ENCODE results near the gene GSTM1.
"Not testable (repeated sequence)": the region's sequence is repeated elsewhere in the genome, so short reads cannot be mapped to it uniquely, and the experiment has no call there.

DNA sequence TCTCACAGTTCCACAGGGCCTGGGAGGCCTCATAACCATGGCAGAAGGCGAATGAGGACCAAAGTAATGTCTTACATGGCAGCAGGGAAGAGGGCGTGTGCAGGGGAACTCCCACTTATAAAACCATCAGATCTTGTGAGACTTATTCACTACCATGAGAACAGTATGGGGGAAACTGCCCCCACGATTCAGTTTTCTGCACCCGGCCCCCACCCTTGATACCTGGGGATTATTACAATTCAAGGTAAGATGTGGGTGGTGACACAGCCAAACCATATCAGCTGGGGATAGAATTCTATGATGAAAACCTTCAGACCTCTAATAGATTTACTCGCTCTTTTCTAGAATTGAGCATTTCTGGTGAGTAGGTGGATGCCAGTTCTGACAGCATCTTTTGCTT lies 6.8 kb downstream of the GSTM1 start:
- TF ChIP-seq, protein P1, sequence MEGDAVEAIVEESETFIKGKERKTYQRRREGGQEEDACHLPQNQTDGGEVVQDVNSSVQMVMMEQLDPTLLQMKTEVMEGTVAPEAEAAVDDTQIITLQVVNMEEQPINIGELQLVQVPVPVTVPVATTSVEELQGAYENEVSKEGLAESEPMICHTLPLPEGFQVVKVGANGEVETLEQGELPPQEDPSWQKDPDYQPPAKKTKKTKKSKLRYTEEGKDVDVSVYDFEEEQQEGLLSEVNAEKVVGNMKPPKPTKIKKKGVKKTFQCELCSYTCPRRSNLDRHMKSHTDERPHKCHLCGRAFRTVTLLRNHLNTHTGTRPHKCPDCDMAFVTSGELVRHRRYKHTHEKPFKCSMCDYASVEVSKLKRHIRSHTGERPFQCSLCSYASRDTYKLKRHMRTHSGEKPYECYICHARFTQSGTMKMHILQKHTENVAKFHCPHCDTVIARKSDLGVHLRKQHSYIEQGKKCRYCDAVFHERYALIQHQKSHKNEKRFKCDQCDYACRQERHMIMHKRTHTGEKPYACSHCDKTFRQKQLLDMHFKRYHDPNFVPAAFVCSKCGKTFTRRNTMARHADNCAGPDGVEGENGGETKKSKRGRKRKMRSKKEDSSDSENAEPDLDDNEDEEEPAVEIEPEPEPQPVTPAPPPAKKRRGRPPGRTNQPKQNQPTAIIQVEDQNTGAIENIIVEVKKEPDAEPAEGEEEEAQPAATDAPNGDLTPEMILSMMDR (conservative IDR thresholded peaks at IDR 0.05; ENCODE audit: low read depth, low read length) = not testable (repeated sequence)
- TF ChIP-seq EZH2 (IDR thresholded peaks at IDR 0.05; ENCODE audit: low read length, unreplicated experiment) = not testable (repeated sequence)

All from PC-3 (cell line).